ENCODE data around the gene SGK2. TPM values are rescaled to one million over a fixed set of nuclear protein-coding genes. Genes with fewer than 3 reads are reported as not detected.

SGK2 gene
- total and polyA plus RNA-seq, 9 of the 15 experiments (the other 6 are each of a cell fraction or from before 2014, with no cell fraction given) = 0.07 to 0.31 (median 0.15) TPM; not detected in 2

DNA sequence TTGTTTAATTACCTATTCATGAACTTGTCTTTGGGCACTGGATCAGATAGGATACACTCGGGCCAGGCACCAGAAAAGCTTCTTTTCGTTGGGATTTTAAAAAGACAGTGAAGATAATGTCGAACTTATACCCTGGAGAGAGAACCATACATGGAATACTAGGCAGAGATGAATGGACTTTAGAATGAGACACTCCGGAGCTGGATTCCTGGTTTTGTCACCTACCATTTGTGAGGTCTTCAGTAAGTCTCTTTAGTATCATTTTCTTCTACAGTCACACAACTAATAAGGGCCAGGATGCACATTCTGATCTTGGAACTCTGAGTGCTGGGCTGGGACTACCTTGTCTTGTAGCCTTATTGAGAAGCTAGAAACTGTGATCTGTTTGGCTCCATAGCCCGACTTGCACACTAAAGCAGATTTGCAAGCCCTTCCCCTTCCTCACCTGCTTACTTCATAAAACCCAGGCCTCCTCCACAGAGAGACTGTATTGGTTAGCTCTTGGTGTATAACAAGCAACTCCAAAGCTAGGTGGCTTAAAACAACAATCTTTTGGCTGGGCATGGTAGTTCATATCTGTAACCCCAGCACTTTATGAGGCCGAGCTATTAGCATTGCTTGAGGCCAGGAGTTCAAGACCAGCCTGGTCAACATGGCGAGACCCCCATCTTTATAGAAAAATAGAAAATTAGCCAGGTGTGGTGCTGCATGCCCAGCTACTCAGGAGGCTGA lies 24.5 kb downstream of the SGK2 start:
- Histone ChIP-seq H3K27ac (ENCODE audit: extremely low read depth, low read depth, low read length) (peak overlapping the region; percentile 40), H3K4me1 (replicated peaks in 1 of 2; ENCODE audit: control insufficient read depth in 2 of 2, insufficient read depth in 2 of 2, low read length in 2 of 2) (peaks cover 20 to 38% of the 10 kb centered on the region in 2 experiments), H3K9ac (ENCODE audit: insufficient read depth in 1 of 2, low read depth in 2 of 2, low read length in 2 of 2) (no peak overlapping the region), H3K79me2 (ENCODE audit: control insufficient read depth, insufficient read depth, low read length) (no peaks in the 10 kb centered on the region), H3K4me3 (no peak overlapping the region), H3K27me3 (ENCODE audit: control insufficient read depth in 2 of 2, insufficient read depth in 2 of 2, low read length in 2 of 2) (no peaks in the 10 kb centered on the region), H3K4me2 (ENCODE audit: insufficient read depth, low read length) (peak overlapping the region; percentile 17; the same call in 1 of the 2 replicates), H2AFZ (ENCODE audit: low read depth, low read length) (peak overlapping the region; percentile 17), H4K20me1 (replicated peaks; ENCODE audit: control insufficient read depth, insufficient read depth, low read length) (no peaks in the 10 kb centered on the region), H3K9me3 (replicated peaks; ENCODE audit: control insufficient read depth, insufficient read depth, low read depth, low read length) (peaks cover 3% of the 10 kb centered on the region; the same call in 1 of the 2 replicates), H3K36me3 (ENCODE audit: control insufficient read depth, insufficient read depth, low read length) (no peaks in the 10 kb centered on the region), H3K9me1 (ENCODE audit: control insufficient read depth, insufficient read depth, low read length) (no peaks in the 10 kb centered on the region)
- intact Hi-C loops (cut with micrococcal nuclease) = no loop called here
- ATAC-seq (no peak), DNase-seq (ENCODE audit: extremely low read depth in 1 of 4, low spot score in 3 of 4) (no peak), FAIRE-seq (no peak)
- ChIA-PET POLR2A (interaction anchor here (0.6 to 1.4 kb wide), 4 partner anchors 11 to 28 kb away, joined by 3 to 6 read pairs (median 4); no protein-coding TSS in a partner anchor), CTCF (ENCODE audit: low intra/inter-chr PET ratio) (no interaction called here)
- in situ Hi-C loops (cut with MboI) = no loop called here
- BruUV-seq (replicated peaks) = no TSS peak
- WGBS (ENCODE audit: insufficient coverage, low coverage, missing lambda C conversion rate) = 58% methylated on average over 7 of the region's 7 CpGs
- TF ChIP-seq, protein P1, sequence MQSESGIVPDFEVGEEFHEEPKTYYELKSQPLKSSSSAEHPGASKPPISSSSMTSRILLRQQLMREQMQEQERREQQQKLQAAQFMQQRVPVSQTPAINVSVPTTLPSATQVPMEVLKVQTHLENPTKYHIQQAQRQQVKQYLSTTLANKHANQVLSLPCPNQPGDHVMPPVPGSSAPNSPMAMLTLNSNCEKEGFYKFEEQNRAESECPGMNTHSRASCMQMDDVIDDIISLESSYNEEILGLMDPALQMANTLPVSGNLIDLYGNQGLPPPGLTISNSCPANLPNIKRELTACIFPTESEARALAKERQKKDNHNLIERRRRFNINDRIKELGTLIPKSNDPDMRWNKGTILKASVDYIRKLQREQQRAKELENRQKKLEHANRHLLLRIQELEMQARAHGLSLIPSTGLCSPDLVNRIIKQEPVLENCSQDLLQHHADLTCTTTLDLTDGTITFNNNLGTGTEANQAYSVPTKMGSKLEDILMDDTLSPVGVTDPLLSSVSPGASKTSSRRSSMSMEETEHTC (IDR thresholded peaks at IDR 0.05) = no peak
- TF ChIP-seq RB1 (IDR thresholded peaks at IDR 0.05; ENCODE audit: low read depth) (no peak), KHSRP (IDR thresholded peaks at IDR 0.05) (no peak), SMARCA4 (IDR thresholded peaks at IDR 0.05) (no peak), RBM25 (IDR thresholded peaks at IDR 0.05; ENCODE audit: low read depth, low read length, severe bottlenecking) (peak; percentile 59), ZNF780A (CRISPR knock-in tag; IDR thresholded peaks at IDR 0.05) (no peak), CREBBP (IDR thresholded peaks at IDR 0.05; ENCODE audit: low read depth, low read length) (no peak), CHD2 (IDR thresholded peaks at IDR 0.05; ENCODE audit: low read depth, low read length) (no peak), SMARCA5 (IDR thresholded peaks at IDR 0.05) (peak; percentile 59; the same call in 1 of the 2 replicates), ZNF77 (CRISPR knock-in tag; IDR thresholded peaks at IDR 0.05) (no peak), ZEB2 (IDR thresholded peaks at IDR 0.05) (no peak), ZNF41 (CRISPR knock-in tag; conservative IDR thresholded peaks at IDR 0.05) (no peak)
- TF ChIP-seq, protein P2, sequence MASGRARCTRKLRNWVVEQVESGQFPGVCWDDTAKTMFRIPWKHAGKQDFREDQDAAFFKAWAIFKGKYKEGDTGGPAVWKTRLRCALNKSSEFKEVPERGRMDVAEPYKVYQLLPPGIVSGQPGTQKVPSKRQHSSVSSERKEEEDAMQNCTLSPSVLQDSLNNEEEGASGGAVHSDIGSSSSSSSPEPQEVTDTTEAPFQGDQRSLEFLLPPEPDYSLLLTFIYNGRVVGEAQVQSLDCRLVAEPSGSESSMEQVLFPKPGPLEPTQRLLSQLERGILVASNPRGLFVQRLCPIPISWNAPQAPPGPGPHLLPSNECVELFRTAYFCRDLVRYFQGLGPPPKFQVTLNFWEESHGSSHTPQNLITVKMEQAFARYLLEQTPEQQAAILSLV (tag; IDR thresholded peaks at IDR 0.05) = no peak
- TF ChIP-seq, protein P3, sequence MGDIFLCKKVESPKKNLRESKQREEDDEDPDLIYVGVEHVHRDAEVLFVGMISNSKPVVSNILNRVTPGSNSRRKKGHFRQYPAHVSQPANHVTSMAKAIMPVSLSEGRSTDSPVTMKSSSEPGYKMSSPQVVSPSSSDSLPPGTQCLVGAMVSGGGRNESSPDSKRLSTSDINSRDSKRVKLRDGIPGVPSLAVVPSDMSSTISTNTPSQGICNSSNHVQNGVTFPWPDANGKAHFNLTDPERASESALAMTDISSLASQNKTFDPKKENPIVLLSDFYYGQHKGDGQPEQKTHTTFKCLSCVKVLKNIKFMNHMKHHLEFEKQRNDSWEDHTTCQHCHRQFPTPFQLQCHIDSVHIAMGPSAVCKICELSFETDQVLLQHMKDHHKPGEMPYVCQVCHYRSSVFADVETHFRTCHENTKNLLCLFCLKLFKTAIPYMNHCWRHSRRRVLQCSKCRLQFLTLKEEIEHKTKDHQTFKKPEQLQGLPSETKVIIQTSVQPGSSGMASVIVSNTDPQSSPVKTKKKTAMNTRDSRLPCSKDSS (IDR thresholded peaks at IDR 0.05; ENCODE audit: low read depth, partially characterized antibody) = no peak
- TF ChIP-seq, protein P4, sequence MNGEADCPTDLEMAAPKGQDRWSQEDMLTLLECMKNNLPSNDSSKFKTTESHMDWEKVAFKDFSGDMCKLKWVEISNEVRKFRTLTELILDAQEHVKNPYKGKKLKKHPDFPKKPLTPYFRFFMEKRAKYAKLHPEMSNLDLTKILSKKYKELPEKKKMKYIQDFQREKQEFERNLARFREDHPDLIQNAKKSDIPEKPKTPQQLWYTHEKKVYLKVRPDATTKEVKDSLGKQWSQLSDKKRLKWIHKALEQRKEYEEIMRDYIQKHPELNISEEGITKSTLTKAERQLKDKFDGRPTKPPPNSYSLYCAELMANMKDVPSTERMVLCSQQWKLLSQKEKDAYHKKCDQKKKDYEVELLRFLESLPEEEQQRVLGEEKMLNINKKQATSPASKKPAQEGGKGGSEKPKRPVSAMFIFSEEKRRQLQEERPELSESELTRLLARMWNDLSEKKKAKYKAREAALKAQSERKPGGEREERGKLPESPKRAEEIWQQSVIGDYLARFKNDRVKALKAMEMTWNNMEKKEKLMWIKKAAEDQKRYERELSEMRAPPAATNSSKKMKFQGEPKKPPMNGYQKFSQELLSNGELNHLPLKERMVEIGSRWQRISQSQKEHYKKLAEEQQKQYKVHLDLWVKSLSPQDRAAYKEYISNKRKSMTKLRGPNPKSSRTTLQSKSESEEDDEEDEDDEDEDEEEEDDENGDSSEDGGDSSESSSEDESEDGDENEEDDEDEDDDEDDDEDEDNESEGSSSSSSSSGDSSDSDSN (IDR thresholded peaks at IDR 0.05; ENCODE audit: borderline replicate concordance in 1 of 2, low read depth in 2 of 2, low read length in 2 of 2) = no peak

All from K562 (cell line).